GM19099 (cell line): ENCODE results near the gene PTX4.

Experiments
- POLR2A ChIP-seq: IDR thresholded peaks from 3 replicates; pipeline ENCODE4 v1.6.1; 2011; ENCODE audit warnings: low read depth; ENCODE audit not compliant: insufficient read length; ENCODE audit errors: extremely low read depth

Gene PTX4, protein sequence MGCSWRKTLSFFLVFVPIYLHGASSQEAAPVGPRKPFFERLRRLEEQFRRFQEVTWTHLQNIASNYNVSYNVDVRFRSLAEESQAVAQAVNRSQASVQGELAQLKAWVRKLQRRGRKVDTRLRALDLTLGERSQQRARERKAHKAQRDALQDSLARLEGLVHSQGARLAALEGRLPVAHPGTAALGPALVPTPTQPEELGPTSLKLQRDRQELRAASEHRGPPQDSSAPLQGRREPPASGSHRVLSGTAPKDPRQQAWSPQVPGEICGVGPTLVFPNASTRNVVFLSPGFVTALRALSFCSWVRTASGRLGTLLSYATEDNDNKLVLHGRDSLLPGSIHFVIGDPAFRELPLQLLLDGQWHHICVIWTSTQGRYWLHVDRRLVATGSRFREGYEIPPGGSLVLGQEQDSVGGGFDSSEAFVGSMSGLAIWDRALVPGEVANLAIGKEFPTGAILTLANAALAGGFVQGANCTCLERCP

DNA sequence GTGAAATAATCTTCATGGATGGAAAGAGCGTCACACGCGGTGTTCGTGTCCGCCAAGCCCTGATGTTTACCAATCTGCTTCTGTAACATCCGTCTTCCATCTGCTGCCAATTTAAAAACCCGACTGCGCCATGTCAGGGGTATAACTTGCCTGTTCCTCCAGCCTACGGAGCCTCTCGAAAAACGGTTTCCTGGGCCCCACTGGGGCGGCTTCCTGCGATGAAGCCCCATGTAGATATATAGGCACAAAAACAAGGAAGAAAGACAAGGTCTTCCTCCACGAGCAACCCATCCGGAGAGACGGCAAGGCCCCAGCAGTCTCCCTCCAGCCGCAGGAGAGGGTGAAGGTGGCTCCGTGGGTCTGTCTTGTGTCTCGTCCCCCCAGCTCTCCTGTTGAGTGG is at the start of gene PTX4:
Gene PTX4 (minus strand): TSS at position 326 of the 400 bp plus-strand sequence. CDS start 35 bp downstream, at position 291.
- no peak for TF ChIP-seq POLR2A

DNA sequence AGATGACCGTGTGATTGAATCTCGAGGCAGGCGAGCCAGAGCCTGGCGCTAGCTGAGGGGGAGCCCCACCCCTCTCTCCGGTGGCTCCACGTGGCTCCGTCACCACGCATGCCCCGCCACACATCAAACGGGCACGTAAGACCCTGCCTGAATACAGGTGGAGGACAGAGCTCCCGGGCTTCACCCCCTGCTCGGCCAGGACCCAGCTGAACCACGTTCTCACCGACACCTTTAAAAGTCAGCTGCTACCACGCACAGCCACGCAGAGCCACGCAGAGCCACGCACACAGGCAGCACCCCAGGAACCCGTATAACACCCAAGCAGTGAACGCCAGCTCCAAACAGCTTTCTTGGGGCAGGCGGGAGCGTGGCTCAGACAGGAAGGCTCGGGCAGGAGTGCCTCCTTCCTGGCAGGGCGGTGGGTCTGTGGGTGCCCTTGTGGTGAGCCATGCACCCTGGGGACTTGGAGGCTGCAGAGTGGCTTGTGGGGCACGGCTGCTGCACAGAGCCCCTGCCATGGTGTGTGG is 49.1 kb upstream of the PTX4 start:
- no peak for TF ChIP-seq POLR2A

DNA sequence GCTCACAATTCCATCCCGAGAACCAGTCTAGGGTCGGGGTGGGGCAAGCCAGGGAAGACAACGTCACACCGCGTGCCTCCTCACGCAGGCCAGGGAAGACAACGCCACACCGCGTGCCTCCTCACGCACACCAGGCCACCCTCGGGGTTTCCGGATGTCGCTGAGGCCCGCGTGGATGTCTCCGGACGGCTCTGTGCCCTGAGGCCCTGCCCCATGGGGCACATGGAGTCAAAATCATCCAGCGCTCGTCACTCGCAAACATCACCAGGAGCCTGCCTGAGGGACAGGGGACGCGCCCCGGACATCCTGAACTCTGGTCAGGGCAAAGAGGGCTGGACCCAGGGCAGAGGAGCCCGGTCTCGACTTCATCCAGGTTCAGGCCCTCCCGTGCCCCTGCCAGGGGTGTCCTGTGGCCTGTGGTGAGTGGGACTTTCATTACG is 48.4 kb upstream of the PTX4 start:
- TF ChIP-seq POLR2A = no peak

DNA sequence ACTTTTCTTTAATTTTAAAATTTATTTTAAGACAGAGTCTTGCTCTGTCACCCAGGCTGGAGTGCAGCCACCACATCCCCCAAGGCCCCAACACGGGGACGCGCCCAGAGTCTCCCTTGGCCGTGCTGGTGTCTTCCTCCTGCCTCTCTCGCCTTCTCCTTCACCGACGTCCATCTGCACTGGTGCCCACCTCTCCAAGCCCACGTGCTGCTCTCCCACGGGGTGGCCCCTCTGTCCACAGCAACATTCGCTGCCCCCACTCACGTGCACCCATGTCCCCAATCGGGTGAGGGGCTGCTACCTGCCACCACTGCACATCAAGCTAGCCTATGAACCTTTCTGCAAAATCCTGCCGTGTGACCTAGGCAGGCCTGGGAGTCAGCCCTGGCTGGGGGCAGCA is 47.9 kb upstream of the PTX4 start:
- TF ChIP-seq POLR2A = no peak

DNA sequence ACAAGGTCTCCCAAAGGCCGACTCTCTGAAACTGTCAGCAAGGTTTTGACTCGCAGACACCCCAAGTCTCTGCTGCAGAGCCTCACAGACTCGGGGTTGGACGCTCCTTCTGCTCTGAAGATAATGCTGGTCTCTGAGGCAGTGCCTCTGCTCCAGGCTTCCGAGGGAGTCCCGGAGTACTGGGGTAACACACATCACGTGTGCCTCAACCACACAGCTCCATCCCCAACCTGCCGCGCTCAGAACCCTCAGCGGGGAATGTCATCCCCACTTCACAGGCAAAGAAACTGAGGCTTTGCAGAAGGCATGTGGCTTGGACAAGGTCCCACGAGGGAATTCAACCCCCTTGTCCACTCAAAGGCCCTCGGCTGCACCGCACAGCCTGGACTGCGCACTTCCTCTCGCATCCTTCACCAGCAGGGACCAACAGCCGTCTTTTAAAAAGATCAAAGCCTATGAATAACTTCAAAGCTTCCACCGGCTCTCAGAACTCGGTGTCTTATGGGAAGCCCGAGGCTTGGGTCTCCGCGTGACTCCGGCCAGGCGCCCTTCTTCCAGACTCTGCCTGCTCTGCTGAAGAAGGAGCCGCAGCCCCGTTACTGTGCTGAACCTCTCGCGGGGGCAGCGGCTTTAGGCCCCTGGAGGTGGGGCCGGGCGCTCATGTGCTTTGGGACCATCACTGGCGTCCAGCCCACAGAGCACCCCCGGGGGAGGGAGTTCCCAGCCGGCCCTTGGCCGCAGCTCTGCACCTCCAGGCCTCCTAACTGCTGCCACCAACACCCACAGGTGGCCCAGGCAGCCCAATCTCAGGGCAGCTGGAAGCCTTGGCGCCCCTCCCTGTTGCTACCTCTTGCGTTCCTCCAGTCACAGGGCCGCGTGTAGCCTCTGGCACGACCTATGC is 46.9 kb upstream of the PTX4 start:
- no peak for TF ChIP-seq POLR2A

DNA sequence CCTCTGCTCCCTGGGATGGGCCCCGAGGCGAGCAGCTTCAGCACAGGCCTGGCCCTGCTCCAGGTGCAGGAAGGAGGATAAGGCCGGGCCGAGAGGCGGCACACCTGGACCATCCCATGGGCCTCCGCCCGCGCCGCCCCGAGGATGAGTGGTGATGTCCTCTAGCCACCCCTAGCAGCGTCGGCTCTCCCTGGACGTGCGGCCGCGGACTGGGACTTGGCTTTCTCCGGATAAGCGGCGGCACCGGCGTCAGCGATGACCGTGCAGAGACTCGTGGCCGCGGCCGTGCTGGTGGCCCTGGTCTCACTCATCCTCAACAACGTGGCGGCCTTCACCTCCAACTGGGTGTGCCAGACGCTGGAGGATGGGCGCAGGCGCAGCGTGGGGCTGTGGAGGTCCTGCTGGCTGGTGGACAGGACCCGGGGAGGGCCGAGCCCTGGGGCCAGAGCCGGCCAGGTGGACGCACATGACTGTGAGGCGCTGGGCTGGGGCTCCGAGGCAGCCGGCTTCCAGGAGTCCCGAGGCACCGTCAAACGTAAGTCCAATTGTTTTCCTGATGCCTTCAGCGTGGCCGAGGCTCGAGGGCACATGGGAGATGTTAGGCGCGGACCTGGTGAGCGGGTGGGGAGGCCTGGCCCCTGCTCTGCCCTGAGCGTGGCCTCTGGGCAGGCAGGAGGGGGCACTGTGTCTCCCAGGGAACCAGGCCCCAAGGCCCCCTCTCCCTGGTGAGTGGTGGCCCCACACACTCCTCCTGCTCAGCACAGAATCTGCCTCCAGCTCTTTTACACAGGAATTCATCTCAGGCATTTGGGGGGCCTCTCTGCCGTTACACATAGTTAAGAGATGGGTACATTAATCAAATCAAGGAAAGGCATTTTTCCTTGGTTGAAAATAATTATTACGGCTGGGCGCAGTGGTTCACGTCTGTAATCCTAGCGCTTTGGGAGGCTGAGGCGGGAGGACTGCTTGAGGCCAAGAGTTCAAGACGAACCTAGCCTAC is 45.6 kb upstream of the PTX4 start:
- no peak for TF ChIP-seq POLR2A

DNA sequence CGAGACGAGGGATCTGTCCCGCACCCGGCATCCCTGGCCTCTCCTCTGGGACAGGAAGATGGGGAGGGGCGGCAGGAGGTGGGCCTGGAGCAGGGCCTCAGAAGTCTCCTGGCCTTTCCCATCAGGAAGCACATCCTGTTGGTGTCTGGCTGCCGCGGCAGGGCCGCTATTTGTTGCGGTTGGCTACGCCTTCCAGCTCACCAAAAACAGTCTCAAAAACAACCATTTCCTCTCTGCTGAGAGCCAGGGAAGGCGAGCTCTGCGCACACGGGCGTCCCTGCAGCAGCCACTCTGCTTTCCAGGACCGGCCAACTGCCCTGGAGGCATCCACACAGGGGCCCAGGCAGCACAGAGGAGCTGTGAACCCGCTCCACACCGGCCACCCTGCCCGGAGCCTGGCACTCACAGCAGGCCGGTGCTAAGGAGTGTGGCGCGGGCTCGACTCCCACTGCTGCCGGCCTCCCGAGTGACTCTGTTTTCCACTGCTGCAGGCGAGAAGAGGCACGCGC is 44.8 kb upstream of the PTX4 start, which contains the start of gene TMEM204:
Gene TMEM204 (plus strand): TSS at position 224 of the 509 bp plus-strand sequence. CDS start 610 bp downstream, outside the sequence.
- TF ChIP-seq POLR2A = no peak

DNA sequence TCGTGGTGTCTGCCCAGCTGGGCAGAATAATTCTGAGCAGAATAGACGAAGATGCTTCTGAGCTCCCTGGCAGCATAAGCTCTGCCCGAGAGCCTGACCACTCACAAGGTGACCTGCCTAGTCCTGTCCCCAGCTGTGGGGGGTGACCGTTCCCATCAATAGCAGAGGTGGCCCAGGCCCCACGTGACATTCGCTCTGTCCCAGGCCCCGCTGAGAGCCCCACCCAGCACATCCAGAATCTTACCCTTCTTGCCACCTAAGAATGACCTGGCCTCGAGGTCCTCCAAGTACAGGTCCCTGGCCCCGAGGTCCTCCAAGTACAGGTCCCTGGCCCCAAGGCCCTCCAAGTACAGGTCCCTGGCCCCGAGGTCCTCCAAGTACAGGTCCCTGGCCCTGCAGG is 44.0 kb upstream of the PTX4 start:
- TF ChIP-seq POLR2A = no peak

DNA sequence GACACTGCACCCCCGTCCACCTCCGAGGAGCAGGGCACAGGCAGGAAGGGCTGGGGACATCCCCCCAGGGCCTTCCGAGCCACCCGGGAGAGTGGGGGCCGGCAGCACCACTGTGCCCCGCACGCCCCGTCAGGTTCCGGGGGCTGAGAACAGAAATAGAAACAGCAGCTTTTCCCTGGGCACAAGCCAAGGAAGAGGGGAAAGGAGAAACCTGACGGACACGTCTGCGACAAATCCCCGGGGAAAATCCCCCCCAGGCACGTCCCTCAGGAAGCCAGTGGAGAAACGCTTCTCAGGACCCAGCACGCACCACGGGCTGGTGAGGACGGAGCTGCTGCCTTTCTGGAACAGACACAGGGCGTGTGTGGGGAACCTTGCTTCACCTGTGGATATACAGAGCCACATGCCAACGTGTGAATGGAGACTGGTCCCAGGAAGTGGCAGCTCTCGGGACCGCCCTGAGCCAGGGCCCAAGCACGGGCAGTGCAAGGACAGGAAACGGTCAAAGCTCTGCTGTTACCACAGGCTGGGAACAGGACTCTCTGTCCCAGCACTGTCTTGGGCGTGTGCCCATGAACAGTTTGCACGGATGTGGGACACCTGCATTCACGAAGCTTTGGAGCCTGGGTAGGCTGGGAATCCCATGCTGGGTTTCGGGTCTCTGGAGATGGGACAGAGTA is 43.5 kb upstream of the PTX4 start:
- no peak for TF ChIP-seq POLR2A

DNA sequence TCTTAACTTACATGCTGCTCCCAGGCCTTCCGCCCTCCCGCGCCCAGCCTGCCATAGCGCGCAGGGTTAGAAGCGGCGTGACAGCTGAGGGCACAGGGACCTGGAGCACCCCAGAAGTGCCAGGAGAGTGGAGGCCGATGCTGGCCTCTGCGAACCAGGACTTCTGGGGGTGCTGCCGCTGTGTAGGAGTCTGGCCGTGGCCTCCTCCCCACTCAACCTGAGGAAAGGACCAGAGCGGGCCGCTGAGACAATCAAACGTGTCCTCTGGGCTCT is 42.8 kb upstream of the PTX4 start:
- no peak for TF ChIP-seq POLR2A

DNA sequence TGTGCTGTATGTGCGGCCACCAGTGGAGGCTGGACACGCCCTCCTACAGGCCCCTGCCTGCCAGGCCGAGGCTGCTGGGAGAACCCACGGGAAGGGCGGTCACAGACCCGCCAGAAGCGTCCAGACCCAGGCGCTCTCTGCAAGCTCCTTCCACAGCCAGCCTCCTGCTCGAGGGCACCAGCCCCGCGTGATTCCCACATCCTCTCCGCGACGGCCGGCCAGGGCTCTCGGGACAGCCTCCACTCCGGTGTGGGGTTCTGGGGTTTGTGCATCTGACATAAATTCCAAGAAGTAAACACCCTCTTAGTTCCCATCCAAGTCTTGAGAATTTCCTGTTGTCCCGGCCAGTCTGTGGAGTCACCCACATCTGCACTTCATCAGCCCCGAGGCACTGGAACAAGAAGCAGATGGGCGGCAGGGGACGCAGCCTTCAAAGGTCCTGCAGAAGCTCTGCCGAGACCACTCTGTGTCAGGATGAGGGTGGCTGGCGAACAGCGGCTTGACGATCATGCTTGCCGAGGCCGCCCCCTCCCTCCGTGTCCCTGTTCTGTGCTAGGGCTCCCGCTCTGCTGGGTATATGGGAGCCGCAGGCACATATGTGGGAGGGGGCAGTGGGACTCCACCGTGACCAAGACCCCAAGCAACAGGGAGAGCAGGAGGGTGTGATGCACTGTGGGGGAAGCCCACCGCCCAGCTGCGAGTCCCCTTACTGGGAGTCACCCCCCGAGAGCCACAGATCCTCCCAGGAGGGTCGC is 42.3 kb upstream of the PTX4 start:
- TF ChIP-seq POLR2A = no peak

DNA sequence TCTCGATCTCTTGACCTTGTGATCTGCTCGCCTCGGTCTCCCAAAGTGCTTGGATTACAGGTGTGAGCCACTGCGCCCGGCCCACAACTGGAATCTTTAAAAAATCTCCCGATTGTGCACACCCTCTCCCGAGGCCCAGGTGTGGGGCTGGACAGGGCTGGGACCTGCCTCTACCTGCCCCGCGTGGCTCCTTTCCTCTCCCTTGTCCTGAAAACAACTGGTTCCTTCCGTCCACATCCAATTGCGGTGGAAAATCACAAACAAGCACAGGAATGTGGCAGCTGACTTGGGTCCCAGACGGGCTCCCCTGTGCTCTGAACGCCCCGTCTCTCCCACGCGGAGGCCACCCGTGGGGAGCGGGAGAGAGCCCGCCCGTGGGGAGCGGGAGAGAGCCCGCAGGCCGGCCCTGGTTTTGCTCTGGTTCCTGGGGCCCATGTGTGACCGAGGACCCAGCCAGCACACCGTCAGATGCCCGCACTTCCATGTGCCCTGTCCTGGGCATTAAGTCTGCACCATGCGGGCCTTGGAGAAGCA is 41.7 kb upstream of the PTX4 start:
- TF ChIP-seq POLR2A = no peak

DNA sequence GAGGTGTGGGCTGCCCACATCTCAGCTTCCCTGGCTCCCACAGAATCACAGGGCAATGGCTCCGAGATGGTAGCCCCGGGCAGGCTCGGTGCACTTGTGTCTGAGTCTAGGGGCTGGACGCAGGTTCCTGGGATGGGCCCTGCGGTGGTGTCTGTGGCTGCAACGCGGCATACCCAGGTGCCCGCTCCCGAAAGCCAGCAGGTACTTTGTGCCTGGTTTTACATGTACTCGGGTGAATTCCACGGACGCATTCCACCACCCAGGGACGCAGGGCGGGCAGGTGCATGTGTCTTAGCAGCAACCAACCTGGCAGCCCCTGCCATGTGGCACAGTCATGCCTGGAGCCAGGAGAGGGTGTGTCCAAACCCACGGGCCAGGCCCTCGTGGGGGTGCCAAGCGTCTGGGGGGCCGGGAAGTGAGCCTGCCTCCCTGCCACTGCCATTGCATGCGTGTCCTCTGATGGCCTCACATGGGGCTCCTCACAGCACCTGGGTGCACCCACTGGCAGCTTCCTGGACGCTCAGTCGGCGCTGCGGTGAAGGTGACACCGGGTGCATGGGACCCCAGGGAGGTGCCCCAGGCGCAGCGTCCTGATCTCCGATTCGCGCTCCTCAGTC is 40.3 kb upstream of the PTX4 start:
- TF ChIP-seq POLR2A = no peak
